Posterior vena cava (tissue), 2 donors: ENCODE data around the gene CADPS2. TPM values are rescaled to one million over a fixed set of nuclear protein-coding genes. Genes with fewer than 3 reads are reported as not detected.

ENCODE experiments used
- DNase-seq: peaks from one replicate; pipeline ENCODE4 v3.0.0-alpha.2; 2020; ENCODE audit warnings: low spot score
- intact Hi-C, 2 donors: fragments of 100-400 bp; cut with DNase I; formaldehyde crosslinking; loops; one replicate each; pipeline versions ENCODE4 v1.14.1 to v1.14.2; 2022 to 2023
- total RNA-seq, 2 donors: library from RNA; stranded (reverse); fragmentation: NEBNext Ultra II Directional; extraction: Animal tissue kit (Norgen Biotek cat#: 25700); gene quantifications; one replicate each; pipeline ENCODE4 v1.2.1, GENCODE V29; 2021
- donor health status: DM: yes; HTN: yes; CAD: no.
- donor health status: DM: yes; HTN: yes; CAD: no.

Gene CADPS2
- total RNA-seq, 2 donors from 2014 or later, result 15.6 to 19.1 TPM

DNA sequence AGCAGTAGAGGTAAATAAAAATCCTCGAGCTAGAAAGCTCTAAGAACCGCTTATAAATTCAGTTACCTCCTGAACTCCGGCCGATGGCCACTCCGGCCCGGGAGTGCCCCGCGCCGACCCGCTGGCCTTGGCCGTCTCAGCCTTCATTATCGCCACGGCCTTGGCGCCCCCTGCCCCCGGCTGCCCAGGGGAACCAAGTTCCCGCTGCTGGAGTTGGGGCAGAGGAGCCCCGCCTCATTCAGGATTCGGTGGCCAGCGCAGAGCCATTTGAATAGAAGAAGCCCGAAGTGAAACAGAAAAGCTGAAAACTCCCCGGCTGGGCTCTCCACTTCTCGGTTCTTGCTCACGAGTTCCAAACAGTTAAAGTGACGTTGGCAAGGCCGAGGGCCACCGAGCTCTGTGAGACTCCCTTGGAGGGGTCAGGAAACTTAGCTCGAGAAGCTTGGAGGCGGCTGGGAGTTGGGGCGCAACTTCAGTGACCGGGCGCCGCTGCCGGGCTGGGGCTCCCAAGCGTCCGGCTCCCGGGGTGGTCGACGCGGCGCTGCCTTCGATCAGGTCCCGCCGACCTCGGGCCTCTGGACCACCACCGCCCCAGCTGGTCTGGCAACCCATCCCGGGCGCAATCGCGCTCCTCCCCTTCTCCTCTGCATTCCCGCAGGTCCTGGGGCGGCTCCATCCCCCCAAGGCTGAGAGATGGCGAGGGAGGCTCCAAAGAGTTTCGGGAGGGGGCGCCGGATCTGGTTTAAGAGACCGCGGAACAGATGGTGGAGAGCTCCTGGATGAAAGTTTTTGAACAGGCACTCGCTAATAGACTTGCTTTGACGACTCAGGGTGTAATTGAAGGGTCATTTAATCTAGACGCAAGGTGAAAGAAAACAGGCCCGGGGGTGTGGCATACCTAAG, 575.9 kb downstream of the CADPS2 start:
- DNase-seq, result no peak

DNA sequence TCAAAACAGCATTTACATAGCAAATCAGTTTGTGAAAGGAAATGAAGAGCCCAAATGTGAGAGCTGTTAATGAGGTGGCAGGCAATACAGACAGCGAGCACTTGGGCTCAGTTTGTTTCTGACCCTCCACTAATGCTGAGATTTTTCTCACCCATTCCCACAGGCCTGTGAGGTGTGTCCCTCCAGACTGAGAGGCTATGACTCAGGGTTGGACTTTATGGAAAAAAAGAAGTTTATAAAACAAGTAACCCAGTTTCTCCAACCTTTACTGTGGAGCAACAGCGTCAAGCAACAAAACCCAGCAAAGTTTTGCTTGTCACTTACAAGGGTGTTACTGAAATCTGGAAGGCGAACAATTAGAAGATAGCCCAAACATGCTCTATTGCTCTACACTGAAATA, 576.8 kb downstream of the CADPS2 start:
- intact Hi-C loops, result no loop called here
- no peak for DNase-seq

More for the DNA sequence above, 575.9 kb downstream of the CADPS2 start:
- intact Hi-C loops, result no loop called here

DNA sequence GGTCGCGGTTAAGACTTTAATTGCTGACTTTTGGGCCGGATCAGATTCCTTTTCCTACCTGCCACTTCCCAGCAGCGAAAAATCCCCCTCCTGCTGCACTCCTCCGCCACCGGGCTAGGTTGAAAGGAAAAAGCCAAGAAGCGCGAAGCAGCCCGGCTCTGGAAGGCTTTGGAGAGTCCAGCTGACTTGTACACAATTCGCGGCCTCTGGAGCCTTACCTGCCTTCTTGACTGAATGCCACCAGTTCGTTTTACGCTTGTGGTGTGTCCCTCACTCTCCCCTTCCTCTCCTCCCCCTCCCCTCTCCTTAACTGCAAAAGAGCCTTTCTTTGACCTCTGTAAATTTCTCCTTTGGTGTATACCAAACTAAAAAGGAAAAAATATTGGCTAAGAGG, 579.0 kb downstream of the CADPS2 start:
- DNase-seq, result no peak
- intact Hi-C loops, result no loop called here

DNA sequence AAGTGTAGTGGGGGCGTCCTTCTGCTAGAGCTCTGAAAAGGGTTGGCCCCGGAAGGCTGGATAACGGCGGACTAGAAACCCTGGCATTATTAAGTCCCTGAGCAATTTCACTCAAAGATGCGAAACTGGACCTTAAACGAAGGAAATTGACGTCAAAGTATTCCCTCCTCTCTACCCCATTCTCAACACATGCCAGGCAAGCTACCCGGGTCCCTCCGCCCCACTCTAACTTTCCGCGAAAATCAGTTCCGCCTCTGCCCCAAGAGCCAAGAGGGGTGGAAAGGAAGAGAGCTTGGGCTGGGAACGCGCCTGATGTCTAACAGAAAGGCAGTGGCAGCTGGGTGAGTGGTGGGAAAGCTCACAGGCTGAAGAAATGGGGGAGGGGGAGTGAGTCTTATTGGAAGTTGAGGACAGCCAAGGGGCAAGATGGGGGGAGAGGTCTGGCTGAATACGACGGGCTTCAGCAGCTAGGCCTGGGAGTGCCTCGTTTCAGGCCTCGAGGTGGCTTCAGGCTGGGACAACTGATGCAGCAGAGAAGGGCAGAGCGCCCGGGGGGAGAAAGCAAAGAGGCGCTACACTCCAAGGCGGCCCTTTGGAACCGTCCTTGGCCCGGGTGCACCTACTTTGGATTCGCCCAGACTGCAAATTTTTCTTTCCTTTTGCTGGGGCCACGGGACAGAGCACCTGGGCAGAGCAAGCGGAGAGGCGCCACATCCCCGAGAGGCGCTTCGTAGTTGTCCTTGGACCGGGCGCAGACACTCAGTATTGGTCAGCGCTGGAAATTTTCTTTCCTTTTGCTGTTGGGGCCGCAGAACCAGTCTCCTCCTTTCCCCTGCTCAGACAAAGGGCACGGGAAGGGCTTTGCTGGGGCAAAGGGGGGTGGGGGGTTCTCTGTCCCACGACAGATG, 579.7 kb downstream of the CADPS2 start:
- intact Hi-C loops, result no loop called here

DNA sequence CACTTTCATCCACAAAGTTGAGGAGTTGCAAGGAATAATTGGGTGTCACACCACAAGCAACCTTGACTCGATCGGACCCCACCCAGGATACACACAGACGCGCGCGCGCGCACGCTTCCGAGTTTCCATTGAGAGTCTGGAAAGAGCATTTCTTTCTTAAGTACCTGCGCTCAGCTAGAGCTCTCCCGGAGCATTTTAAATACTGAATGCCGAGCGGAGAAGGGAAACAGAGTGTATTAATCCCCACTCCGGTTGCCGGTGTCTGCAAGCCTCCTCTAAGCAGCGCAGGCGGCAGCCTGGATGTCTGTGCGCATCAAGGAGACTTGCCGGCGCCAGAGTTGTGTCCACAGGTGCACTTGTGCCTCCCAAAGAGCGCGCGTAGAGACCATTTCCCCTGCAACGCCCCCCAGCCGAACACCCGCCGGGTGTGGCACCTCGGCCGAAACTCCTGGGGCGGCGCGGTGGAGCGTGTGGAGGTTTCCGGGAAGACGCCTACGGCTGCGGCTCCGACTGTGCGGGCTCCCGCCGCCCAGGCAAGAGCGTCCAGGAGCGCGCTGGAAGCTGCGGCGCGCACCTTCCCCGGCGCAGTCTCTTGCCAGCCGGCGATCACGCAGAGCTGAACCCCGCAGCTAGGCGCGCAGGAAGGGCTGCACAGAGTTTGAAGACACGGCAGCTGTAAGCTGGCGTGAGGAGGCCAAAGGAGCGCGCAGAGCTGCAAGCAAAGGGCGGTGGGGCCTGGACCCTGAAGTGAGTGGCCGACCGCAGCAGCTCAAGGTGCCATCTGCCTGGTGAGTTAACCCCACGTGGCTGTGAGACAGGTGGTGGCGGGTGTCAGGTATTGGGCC, 580.6 kb downstream of the CADPS2 start:
- peak; percentile 73 for DNase-seq
- intact Hi-C loops, result no loop called here

More for the DNA sequence above, 579.7 kb downstream of the CADPS2 start:
- peak; percentile 55 for DNase-seq

DNA sequence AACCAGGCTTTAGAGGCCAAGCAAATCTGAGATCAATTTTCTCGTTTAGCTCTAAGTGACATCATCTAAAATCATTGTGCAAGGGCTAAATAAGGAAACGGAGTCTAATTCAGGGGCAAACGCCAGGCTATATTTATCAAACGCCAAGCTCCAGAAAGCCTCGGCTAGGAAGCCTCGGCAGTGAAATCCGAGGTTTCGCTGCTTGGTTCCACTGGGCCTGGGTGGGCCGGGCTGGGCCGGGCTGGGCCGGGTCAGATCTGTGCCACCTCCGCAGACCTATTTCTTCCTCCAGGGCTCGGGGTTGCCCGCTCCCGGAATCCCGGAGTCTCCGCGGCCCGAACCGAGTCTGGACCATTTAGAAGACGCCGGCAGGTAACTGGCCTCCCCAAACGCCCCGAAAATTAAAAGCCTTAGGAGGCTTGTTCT, 581.3 kb downstream of the CADPS2 start:
- intact Hi-C loops, result no loop called here

DNA sequence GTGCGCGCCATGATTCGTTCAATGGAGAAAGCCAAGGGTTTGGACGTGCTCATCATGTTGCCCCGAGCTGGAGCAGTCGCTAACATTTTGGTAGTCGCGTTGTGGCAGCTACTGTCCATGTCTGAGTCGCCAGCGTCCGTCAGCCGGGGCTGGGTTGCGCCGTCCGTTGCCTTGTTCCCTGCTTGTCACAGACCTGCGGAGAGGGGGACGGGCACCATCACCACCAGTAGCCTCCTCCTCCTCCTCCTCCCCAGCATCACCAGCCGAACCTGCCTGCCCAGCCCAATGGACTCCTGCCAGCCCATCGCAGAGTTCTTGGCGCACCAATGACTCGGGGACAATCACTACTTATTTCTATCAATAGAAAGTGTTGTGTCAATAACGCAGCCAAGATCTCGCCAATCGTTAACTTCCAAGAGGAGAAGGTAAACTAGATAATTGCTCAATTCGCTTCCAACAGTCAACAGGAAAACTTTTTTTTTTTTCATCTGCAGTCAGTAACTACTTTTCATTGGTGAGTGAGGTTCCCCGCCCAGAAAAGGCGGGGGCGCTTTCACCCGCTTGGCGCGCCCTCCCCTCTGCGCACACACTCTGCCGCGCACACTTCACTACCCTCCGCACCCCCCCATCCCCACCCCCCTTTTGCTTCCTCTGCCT, 581.8 kb downstream of the CADPS2 start, which contains the start of gene FEZF1:
Gene FEZF1, minus strand, starts transcription at position 432 of the 657 bp plus-strand sequence. Its CDS starts 313 bp downstream, at position 119.
- intact Hi-C loops, result no loop called here
- peak; percentile 68 for DNase-seq

More for the DNA sequence above, 581.3 kb downstream of the CADPS2 start:
- DNase-seq, result peak; percentile 64

DNA sequence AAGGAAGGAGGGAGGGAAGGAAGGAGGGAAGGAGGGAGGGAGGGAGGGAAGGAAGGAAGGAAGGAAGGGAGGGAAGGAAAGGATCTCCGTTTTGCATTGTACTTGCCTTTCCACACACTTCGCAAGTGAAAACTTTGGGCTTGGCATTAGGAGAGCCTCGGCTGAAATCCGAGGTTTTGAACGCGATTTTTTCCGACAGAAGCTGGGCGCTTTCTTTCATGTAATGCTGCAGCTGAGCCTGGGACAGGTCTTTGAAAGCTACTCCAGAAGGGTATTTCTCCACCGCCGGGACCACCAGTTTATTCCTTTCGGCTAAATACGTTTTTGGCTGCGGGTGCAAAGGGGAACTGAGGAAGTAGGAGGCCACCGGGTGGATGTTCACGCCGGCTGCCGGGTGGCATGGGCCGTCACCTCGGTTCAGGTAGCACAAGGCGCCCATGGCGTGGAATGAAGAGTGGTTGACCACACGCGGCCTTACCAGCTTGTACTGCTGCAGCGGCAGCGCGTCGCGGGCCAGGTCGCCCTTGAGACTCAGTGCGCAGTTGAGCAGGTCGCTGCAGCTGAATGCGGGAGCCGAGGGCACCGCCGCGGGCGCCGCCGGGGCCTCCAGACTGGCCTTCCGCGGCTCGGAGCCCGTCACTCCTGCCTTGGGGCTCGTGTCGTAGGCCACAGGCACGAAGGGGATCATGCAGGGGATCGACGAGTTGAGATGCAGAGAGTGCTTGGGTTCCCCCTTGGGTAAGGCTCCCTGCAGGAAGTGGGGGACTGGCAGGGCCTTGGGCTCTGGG, 582.5 kb downstream of the CADPS2 start:
- DNase-seq, result peak; percentile 55
- intact Hi-C loops, result no loop called here

DNA sequence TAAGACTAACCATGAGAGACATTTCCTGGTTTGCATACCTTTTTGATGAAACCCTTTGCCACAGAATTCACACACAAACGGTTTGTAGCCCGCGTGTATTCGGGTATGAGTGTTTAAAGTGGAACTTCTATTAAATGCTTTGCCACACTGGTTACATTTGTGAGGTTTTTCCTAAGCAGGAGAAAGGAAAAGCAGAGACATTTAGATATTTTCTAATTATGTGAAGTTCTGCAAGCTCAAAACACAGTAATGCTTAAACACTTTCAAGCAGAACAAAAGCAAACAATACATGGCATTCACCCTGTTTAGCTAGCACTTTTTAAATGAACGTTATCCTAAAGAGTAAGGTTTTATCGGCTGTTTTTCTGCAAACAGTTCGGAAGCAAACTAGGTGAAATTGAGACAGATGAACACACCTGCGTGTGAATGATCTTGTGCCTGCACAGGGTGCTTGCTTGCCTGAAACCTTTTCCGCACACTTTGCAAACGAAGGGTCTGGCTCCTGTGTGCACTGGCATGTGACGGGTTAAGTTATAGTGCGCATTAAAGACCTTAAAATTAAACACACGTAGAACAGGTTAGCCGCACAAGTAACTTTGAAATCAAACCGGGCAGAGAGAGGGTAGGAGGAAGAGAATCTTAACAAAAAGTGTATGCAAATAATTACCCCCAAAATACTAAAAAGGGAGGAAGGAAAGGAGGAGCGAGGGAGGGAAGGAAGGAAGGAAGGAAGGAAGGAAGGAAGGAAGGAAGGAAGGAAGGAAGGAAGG, 583.3 kb downstream of the CADPS2 start:
- intact Hi-C loops, result no loop called here
- DNase-seq, result no peak

DNA sequence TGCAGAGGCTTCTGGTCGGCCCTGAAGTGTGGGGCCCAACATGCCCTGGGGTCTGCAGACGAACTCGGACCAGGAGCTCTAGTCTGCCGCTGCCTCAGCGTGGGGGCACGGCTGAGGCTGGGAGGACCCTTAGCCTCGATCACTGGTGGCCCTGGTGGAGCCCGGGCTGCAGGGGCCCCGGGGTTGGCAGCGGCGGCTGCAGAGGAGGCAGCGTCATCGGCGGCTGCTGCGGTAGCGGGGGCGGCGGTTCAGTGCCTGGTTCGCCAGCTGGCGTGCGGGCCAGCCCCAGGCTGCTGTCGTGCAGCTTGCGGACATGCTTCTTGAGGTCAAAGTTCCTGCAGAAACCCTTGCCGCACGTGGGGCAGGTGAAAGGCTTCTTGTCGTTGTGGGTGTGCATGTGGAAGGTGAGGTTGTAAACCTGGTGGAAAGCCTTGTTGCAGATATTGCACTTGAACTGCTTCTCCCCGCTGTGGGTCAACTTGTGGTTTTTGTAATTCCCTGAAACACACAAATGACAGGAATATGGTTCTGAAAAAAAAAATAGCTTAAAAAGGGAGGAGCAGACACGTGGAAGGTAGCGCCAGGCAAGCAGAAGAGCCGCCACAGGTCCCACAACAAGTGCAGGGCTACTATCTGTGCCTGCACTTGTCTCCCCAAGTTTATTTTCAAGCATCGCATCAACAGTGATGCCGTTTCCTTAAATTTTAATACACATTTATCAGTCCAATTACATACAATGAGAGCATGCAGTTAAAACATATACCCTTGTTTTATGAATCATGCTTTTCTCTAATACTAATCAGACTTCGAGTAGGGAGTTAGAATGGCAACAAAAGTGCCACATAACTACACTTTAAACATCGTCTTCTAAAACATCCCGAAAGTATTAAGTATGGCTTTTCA, 584.2 kb downstream of the CADPS2 start:
- intact Hi-C loops, result loop anchor here in 1 of 2 donors (1.0 kb wide), 1 partner anchor 12 kb away; no protein-coding TSS in a partner anchor
- peak; percentile 78 for DNase-seq

DNA sequence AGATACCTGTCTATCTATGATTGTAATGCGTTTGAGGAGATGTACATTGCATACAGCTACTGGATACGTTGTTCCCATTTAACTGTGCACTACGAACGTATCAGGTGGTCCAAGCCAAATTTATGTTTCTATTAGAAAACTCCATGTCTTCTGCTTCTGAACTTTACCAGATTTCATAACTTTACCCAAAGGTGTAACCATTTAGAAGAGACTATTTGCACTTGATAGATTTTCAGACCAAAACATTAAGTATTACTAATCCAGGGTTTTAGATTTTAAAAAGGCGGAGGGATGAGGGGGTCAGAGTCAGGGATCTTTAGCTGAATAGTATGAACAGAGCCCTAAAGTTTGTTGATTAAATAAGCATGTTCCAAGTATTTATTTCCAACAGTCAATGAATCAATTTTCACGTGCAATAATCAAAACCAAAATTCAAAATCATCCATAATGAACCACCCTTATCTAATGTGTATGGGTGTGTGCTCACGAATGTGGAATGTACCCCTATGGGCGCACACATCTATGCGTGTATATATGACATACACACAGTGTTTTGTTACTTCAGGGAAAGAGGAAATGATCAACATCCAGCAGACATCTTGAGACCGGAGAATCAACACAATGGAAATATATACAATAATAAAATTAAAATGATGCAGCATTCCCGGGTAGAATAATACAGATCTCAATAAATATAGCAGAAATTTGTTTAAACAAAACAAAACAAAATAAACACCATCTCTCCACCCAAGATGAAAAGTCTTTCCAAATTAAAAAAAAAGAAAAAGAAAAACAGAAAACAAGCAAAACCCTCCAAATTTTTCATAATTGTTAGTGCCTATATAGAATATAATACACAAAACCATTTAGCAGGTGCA, 585.1 kb downstream of the CADPS2 start:
- no peak for DNase-seq
- intact Hi-C loops, result loop anchor here in 1 of 2 donors (1.0 kb wide), 1 partner anchor 11 kb away; no protein-coding TSS in a partner anchor

DNA sequence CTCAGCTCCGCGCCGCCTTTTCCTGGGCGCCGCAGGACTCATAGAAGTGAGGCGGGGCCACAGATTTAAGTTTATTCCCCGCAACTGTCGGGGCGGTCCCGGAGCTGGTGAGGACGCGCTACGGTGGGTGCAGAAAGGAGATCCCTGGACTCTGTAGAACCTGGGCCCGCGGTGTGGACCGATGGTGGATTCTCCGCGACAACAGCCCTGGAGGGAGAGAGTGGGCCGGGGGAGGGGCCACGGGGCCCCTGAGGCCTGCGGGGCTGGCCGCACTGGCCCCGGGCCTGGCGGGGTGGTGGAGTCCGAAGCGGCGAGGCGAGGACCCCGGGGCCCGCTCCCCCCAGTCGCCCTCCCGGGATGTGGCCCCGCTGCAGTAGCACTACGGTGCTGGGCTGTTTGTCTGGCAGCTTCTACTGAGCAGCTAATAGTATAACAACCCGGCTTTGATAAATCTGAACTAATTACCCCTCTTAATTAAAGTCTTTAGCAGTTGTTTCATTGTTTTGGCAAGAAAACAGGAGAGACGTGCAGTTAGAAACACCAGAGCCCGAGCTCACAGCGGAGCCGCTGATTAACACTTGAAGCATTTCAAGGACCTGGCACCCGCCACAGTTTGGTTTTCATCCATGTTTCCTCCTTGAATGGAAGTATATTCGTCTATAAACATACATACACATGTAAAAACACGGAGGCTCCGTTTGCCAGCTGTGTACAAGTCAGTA, 585.9 kb downstream of the CADPS2 start:
- intact Hi-C loops, result no loop called here
- DNase-seq, result peak; percentile 74

DNA sequence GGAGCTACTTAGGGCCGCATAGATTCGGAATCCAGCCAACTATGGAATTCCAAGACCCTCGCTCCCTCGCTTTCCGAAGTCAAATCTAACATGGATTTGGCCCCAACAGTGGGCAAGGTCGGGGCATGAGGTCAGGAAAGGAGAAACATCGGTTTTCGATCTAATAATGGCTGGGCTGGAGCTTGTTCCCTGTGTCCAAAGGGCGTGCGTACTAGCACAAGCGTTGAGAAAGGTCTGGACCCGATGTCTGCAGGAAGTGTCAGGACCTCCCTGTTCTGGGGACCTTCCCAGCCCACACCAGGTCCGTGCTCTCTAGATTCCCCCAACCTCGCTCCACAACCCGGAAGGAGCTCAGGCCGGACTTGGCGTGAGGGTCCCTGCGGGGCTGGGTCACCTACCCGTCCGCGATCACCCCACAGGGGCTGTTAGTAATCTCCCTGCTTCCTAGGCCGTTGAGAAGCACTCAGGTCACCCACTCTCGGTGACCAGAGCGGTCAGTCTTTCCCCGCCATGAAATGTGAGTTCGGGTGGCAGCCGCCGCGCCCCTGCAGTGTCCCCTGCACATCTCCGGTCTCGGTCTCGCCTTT, 586.5 kb downstream of the CADPS2 start:
- intact Hi-C loops, result no loop called here
- peak; percentile 36 for DNase-seq

DNA sequence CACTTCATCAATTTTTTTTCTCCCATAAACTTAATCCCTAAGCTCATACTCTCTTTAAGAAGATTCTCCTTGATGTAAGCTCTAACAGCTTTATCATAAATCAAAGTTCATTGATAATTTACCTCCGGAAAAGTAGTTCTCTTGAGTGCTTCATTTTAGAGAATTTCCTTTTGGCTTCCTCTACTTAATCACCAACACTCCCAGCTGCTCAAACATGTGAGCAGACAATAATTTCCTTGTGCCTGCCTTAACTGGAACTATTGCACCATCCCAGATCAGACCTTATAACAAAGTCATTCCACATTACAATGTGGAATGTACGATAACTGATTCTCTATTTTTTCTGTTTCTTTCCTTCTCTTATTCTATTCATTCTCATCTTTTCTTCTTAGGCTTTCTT, 587.6 kb downstream of the CADPS2 start:
- DNase-seq, result no peak
- intact Hi-C loops, result no loop called here
